H1 (cell line): ENCODE results near the gene LHFPL3. TPM values are rescaled to one million over a fixed set of nuclear protein-coding genes. Genes with fewer than 3 reads are reported as not detected.

ENCODE experiments used
- CTCF ChIA-PET: fragments of 300-600 bp; sonication (Branson Sonifier 250); formaldehyde crosslinking; loops from one replicate; lab custom pipeline; 2021; ENCODE audit not compliant: partially characterized antibody; lab: Charles Lee
- POLR2A ChIA-PET: fragments of 300-600 bp; sonication (Branson Sonifier 250); formaldehyde crosslinking; loops from one replicate; lab custom pipeline; 2021; ENCODE audit warnings: inconsistent platforms; ENCODE audit not compliant: partially characterized antibody; lab: Charles Lee
- DNase-seq, 2 experiments: peaks; one replicate each; pipeline versions ENCODE4 v3.0.0 to v3.0.0-alpha.2; 2010 to 2022; ENCODE audit warnings: low spot score in 2 of 2, low read depth in 1 of 2, mixed read lengths in 1 of 2
- FAIRE-seq: peaks from 2 replicates; lab custom pipeline; 2011; peaks lifted over from hg19 to GRCh38; lab: Jason Lieb, UNC
- H2AFZ ChIP-seq: 2 replicates; pipeline ENCODE4 v1.8.1; 2012; ENCODE audit warnings: low read length, inconsistent platforms
- H2AK5ac ChIP-seq: 2 replicates; pipeline ENCODE4 v1.6.1; 2013; ENCODE audit warnings: low read depth, low read length
- H2BK120ac ChIP-seq: replicated peaks from 2 replicates; pipeline ENCODE3; 2013; ENCODE audit warnings: low read depth, low read length, inconsistent platforms
- H2BK12ac ChIP-seq: 2 replicates; pipeline ENCODE4 v1.6.1; 2013; ENCODE audit warnings: low read depth, low read length
- H2BK15ac ChIP-seq: 2 replicates; pipeline ENCODE4 v1.6.1; 2013; ENCODE audit warnings: low read length
- H2BK20ac ChIP-seq: 2 replicates; pipeline ENCODE4 v1.6.1; 2013; ENCODE audit warnings: low read length
- H2BK5ac ChIP-seq: 2 replicates; pipeline ENCODE4 v1.6.1; 2013; ENCODE audit warnings: low read depth, low read length
- H3K14ac ChIP-seq: 2 replicates; pipeline ENCODE4 v1.6.1; 2013; ENCODE audit warnings: inconsistent platforms; ENCODE audit not compliant: insufficient read length
- H3K18ac ChIP-seq: 2 replicates; pipeline ENCODE4 v1.6.1; 2013; ENCODE audit warnings: low read length; ENCODE audit errors: extremely low read depth
- H3K23ac ChIP-seq: 2 replicates; pipeline ENCODE4 v1.6.1; 2013; ENCODE audit warnings: inconsistent platforms; ENCODE audit not compliant: insufficient read length
- H3K23me2 ChIP-seq: 2 replicates; pipeline ENCODE4 v1.6.1; 2013; ENCODE audit warnings: low read depth, low read length
- H3K27ac ChIP-seq: 2 replicates; pipeline ENCODE4 v1.6.1; 2011; ENCODE audit warnings: low read depth, low read length, inconsistent platforms
- H3K27me3 ChIP-seq, 4 experiments: replicated peaks in 1 of 4; 1 replicate in 1 of 4; 2 replicates in 3 of 4; pipeline versions ENCODE4 v1.6.1 to v1.8.1; 2011 to 2013; ENCODE audit warnings: low read length in 3 of 4, mild to moderate bottlenecking in 3 of 4, inconsistent platforms in 2 of 4, mixed read lengths in 2 of 4, moderate library complexity in 1 of 4; ENCODE audit not compliant: control insufficient read depth in 3 of 4, insufficient read depth in 3 of 4; ENCODE audit errors: extremely low read depth in 1 of 4
- H3K36me3 ChIP-seq, 4 experiments: 2 replicates each; pipeline versions ENCODE4 v1.6.1 to v1.8.1; 2011 to 2013; ENCODE audit warnings: mild to moderate bottlenecking in 4 of 4, low read length in 3 of 4, moderate library complexity in 2 of 4, control low read depth in 1 of 4, inconsistent platforms in 1 of 4; ENCODE audit not compliant: insufficient read depth in 4 of 4, control insufficient read depth in 2 of 4
- H3K4ac ChIP-seq: replicated peaks from 2 replicates; pipeline ENCODE3; 2013; ENCODE audit warnings: low read length, low read depth, mixed read lengths, inconsistent platforms; ENCODE audit not compliant: insufficient read length
- H3K4me1 ChIP-seq, 4 experiments: replicated peaks in 1 of 4; 1 replicate in 1 of 4; 2 replicates in 3 of 4; pipeline versions ENCODE4 v1.6.1 to v1.8.1; 2011 to 2013; ENCODE audit warnings: low read length in 3 of 4, inconsistent platforms in 2 of 4, mixed read lengths in 1 of 4; ENCODE audit not compliant: insufficient read depth in 4 of 4, control insufficient read depth in 3 of 4
- H3K4me2 ChIP-seq, 2 experiments: 2 replicates each; pipeline versions ENCODE4 v1.6.1 to v1.8.1; 2011 to 2013; ENCODE audit warnings: low read depth in 2 of 2, low read length in 2 of 2, control low read depth in 1 of 2, inconsistent platforms in 1 of 2, mild to moderate bottlenecking in 1 of 2; ENCODE audit not compliant: insufficient read depth in 1 of 2
- H3K4me3 ChIP-seq, 4 experiments: fragments of 200-600, 300-600 bp in 1 of 4; sonication (generic), shearing (Covaris generic), sonication (Bioruptor Twin) in 1 of 4; 2 replicates each; pipeline versions ENCODE4 v1.5.1 to v1.8.1; 2011 to 2016; ENCODE audit warnings: low read length in 4 of 4, low read depth in 3 of 4, control low read depth in 2 of 4, inconsistent platforms in 2 of 4, mild to moderate bottlenecking in 2 of 4, mixed read lengths in 1 of 4, moderate library complexity in 1 of 4; ENCODE audit not compliant: insufficient read depth in 2 of 4; ENCODE audit errors: extremely low read depth in 1 of 4
- H3K56ac ChIP-seq: replicated peaks from 2 replicates; pipeline ENCODE3; 2013; ENCODE audit warnings: low read depth, mild to moderate bottlenecking, mixed read lengths, low read length, inconsistent platforms; ENCODE audit not compliant: insufficient read length
- H3K79me1 ChIP-seq: 2 replicates; pipeline ENCODE4 v1.6.1; 2013; ENCODE audit warnings: low read depth, low read length, control low read depth
- H3K79me2 ChIP-seq, 2 experiments: 2 replicates each; pipeline versions ENCODE4 v1.6.1 to v1.8.1; 2012 to 2013; ENCODE audit warnings: low read length in 2 of 2, mild to moderate bottlenecking in 2 of 2, inconsistent platforms in 1 of 2; ENCODE audit not compliant: insufficient read depth in 2 of 2, control insufficient read depth in 1 of 2
- H3K9ac ChIP-seq, 4 experiments: replicated peaks in 1 of 4; 1 replicate in 1 of 4; 2 replicates in 3 of 4; pipeline versions ENCODE4 v1.6.1 to v1.8.1; 2011 to 2013; ENCODE audit warnings: low read depth in 3 of 4, low read length in 3 of 4, control low read depth in 2 of 4, mild to moderate bottlenecking in 2 of 4, moderate library complexity in 2 of 4, inconsistent platforms in 1 of 4; ENCODE audit errors: extremely low read depth in 1 of 4
- H3K9me3 ChIP-seq, 2 experiments: 2 replicates each; pipeline versions ENCODE4 v1.6.1 to v1.8.1; 2012 to 2013; ENCODE audit warnings: mild to moderate bottlenecking in 2 of 2, moderate library complexity in 2 of 2, control low read depth in 1 of 2, inconsistent platforms in 1 of 2, low read depth in 1 of 2, low read length in 1 of 2, mixed read lengths in 1 of 2; ENCODE audit not compliant: insufficient read depth in 2 of 2
- H4K20me1 ChIP-seq, 2 experiments: replicated peaks in 1 of 2; 2 replicates each; pipeline versions ENCODE3 to v1.8.1; 2011 to 2013; ENCODE audit warnings: inconsistent platforms in 2 of 2, low read length in 2 of 2, mild to moderate bottlenecking in 1 of 2; ENCODE audit not compliant: insufficient read depth in 2 of 2, control insufficient read depth in 1 of 2
- H4K5ac ChIP-seq: 2 replicates; pipeline ENCODE4 v1.6.1; 2013; ENCODE audit warnings: low read length, low read depth, mixed read lengths, inconsistent platforms; ENCODE audit not compliant: insufficient read length
- H4K8ac ChIP-seq: 2 replicates; pipeline ENCODE4 v1.8.0; 2013; ENCODE audit warnings: mild to moderate bottlenecking, moderate library complexity, low read length, inconsistent platforms; ENCODE audit not compliant: insufficient read depth; ENCODE audit errors: extremely low read depth
- H4K91ac ChIP-seq: replicated peaks from 2 replicates; pipeline ENCODE3; 2013; ENCODE audit warnings: low read length, mixed read lengths, inconsistent platforms; ENCODE audit not compliant: insufficient read length
- BACH1 ChIP-seq: IDR thresholded peaks from 2 replicates; pipeline ENCODE4 v1.6.1; 2012; ENCODE audit warnings: low read length, improper control_type of control experiment
- BRCA1 ChIP-seq: IDR thresholded peaks from 2 replicates; pipeline ENCODE4 v1.6.1; 2012; ENCODE audit warnings: low read depth, low read length, improper control_type of control experiment
- CHD1 ChIP-seq: IDR thresholded peaks from 2 replicates; pipeline ENCODE4 v1.6.1; 2012; ENCODE audit warnings: low read depth, low read length, improper control_type of control experiment
- EGR1 ChIP-seq: IDR thresholded peaks from 2 replicates; pipeline ENCODE4 v1.6.1; 2011; ENCODE audit warnings: low read depth, low read length, borderline replicate concordance
- FOSL1 ChIP-seq: IDR thresholded peaks from 2 replicates; pipeline ENCODE4 v1.6.1; 2011; ENCODE audit warnings: mild to moderate bottlenecking, low read depth, low read length, moderate library complexity; ENCODE audit not compliant: insufficient read depth
- JUND ChIP-seq: IDR thresholded peaks from 2 replicates; pipeline ENCODE4 v1.6.1; 2011; ENCODE audit warnings: mild to moderate bottlenecking, improper control_type of control experiment, low read length
- MAX ChIP-seq: IDR thresholded peaks from 2 replicates; pipeline ENCODE4 v1.6.1; 2012; ENCODE audit warnings: inconsistent platforms
- POLR2A ChIP-seq, 2 experiments: IDR thresholded peaks; 1 replicate in 1 of 2; 2 replicates in 1 of 2; pipeline ENCODE4 v1.6.1; 2011; ENCODE audit warnings: low read depth in 2 of 2, low read length in 2 of 2, mild to moderate bottlenecking in 2 of 2; ENCODE audit errors: control extremely low read depth in 1 of 2
- RAD21 ChIP-seq, 2 experiments: IDR thresholded peaks in 1 of 2; conservative IDR thresholded peaks in 1 of 2; 2 replicates each; pipeline ENCODE4 v1.6.1; 2011; ENCODE audit warnings: low read depth in 2 of 2, low read length in 2 of 2, improper control_type of control experiment in 1 of 2, inconsistent platforms in 1 of 2, mild to moderate bottlenecking in 1 of 2, moderate library complexity in 1 of 2
- SP4 ChIP-seq: IDR thresholded peaks from 2 replicates; pipeline ENCODE4 v1.6.1; 2012; ENCODE audit warnings: low read length, inconsistent platforms
- SUZ12 ChIP-seq: fragments of 200-600 bp; sonication (generic); IDR thresholded peaks from 2 replicates; pipeline ENCODE4 v1.6.1; 2012; ENCODE audit warnings: mild to moderate bottlenecking, inconsistent platforms, low read length, moderate library complexity, mixed read lengths
- TBP ChIP-seq: IDR thresholded peaks from 2 replicates; pipeline ENCODE4 v1.6.1; 2011; ENCODE audit warnings: low read depth, low read length, improper control_type of control experiment
- YY1 ChIP-seq: IDR thresholded peaks from 2 replicates; pipeline ENCODE4 v1.6.1; 2011; ENCODE audit warnings: low read depth, mild to moderate bottlenecking, low read length
- polyA plus RNA-seq, 7 experiments: library from polyadenylated mRNA; depleted of rRNA in 3 of 7; stranded (reverse) in 5 of 7; unstranded in 2 of 7; fragments of >200 nt in 5 of 7; fragments of 200-250 nt in 2 of 7; gene quantifications; 1 replicate in 5 of 7; 2 replicates in 1 of 7; 4 replicates in 1 of 7; pipeline versions ENCODE4 v1.2.1 to v1.2.3, GENCODE V29; 2011 to 2013; ENCODE audit warnings: missing spikeins in 2 of 7, mixed read lengths in 2 of 7
- total RNA-seq: library from RNA; stranded (reverse); fragmentation: NEBNext Ultra II Directional; extraction: Animal tissue kit (Norgen Biotek cat#: 25700); gene quantifications from 2 replicates; pipeline ENCODE4 v1.2.1, GENCODE V29; 2021

LHFPL3 gene
- total and polyA plus RNA-seq, 2 of the 8 experiments (the other 6 are each of a cell fraction or from before 2014, with no cell fraction given), result 0.24 to 0.50 TPM

GRCh38 chr7:104695563-104695962, 367.2 kb downstream of the LHFPL3 start:
- H3K4ac ChIP-seq, result no peak overlapping the region
- no peak overlapping the region for H2BK15ac ChIP-seq
- no peak overlapping the region for H2BK5ac ChIP-seq
- no peak overlapping the region for H4K8ac ChIP-seq
- H3K4me2 ChIP-seq, result no peak overlapping the region
- H3K9ac ChIP-seq, result no peak overlapping the region
- no peak overlapping the region for H3K18ac ChIP-seq
- no peak overlapping the region for H2BK120ac ChIP-seq
- no peak overlapping the region for H2AK5ac ChIP-seq
- H3K4me3 ChIP-seq, result no peak overlapping the region
- no peak overlapping the region for H2AFZ ChIP-seq
- H3K27me3 ChIP-seq, result no peaks in the 10 kb centered on the region
- CTCF ChIA-PET, result no interaction called here
- H3K36me3 ChIP-seq, result no peaks in the 10 kb centered on the region
- no peak for DNase-seq
- H3K23me2 ChIP-seq, result no peaks in the 10 kb centered on the region
- no peak overlapping the region for H2BK20ac ChIP-seq
- H3K14ac ChIP-seq, result no peak overlapping the region
- H3K56ac ChIP-seq, result no peak overlapping the region
- H3K79me1 ChIP-seq, result no peaks in the 10 kb centered on the region
- H2BK12ac ChIP-seq, result no peak overlapping the region
- no peak overlapping the region for H3K23ac ChIP-seq
- no peak overlapping the region for H4K91ac ChIP-seq
- no peaks in the 10 kb centered on the region for H4K20me1 ChIP-seq
- H3K4me1 ChIP-seq, result no peaks in the 10 kb centered on the region
- no peaks in the 10 kb centered on the region for H3K79me2 ChIP-seq
- FAIRE-seq, result no peak
- H3K27ac ChIP-seq, result no peak overlapping the region
- POLR2A ChIA-PET, result no interaction called here
- no peak overlapping the region for H4K5ac ChIP-seq
- H3K9me3 ChIP-seq, result peaks cover 3 to 18% of the 10 kb centered on the region in 2 experiments; a peak in 3 of 4 replicates
- TF ChIP-seq CHD1, result no peak
- TF ChIP-seq EGR1, result no peak
- TF ChIP-seq SP4, result no peak
- TF ChIP-seq BRCA1, result no peak
- no peak for TF ChIP-seq BACH1
- TF ChIP-seq MAX, result no peak
- no peak for TF ChIP-seq POLR2A (IDR thresholded peaks at IDR 0.05; ENCODE audit: control extremely low read depth in 1 of 2, low read depth in 2 of 2, low read length in 2 of 2)
- no peak for TF ChIP-seq TBP
- no peak for TF ChIP-seq RAD21 (IDR thresholded peaks at IDR 0.05 in 1 of 2, conservative IDR thresholded peaks at IDR 0.05 in 1 of 2; ENCODE audit: low read depth in 2 of 2, low read length in 2 of 2)
- no peak for TF ChIP-seq JUND
- no peak for TF ChIP-seq FOSL1
- no peak for TF ChIP-seq YY1
- TF ChIP-seq SUZ12, result no peak
